NCI-H1092 treated with DMSO at 0.1 percent for 48 hours (cell line): ENCODE data around the gene INPP4B.

ENCODE experiments used
- DNase-seq: peaks from one replicate; lab custom pipeline; 2025; lab: John Stamatoyannopoulos, UW

Gene INPP4B

DNA sequence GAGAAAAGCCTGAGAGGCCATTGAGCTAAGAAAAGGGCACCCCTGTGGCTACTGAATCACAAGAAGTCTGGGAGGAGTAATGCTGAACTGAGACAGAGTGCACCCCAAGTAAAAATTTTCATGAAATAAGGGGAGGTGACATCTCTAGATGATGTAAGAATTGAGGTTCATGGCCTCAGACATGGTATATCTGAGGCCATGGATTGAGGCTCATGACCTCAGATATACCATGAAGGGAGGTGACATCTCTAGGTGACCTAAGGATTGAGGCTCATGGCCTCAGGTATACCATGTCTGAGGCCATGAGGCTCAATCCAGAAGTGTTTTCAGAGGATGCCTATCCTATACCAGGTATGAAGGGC is 560.9 kb downstream of the INPP4B start:
- no peak for DNase-seq

DNA sequence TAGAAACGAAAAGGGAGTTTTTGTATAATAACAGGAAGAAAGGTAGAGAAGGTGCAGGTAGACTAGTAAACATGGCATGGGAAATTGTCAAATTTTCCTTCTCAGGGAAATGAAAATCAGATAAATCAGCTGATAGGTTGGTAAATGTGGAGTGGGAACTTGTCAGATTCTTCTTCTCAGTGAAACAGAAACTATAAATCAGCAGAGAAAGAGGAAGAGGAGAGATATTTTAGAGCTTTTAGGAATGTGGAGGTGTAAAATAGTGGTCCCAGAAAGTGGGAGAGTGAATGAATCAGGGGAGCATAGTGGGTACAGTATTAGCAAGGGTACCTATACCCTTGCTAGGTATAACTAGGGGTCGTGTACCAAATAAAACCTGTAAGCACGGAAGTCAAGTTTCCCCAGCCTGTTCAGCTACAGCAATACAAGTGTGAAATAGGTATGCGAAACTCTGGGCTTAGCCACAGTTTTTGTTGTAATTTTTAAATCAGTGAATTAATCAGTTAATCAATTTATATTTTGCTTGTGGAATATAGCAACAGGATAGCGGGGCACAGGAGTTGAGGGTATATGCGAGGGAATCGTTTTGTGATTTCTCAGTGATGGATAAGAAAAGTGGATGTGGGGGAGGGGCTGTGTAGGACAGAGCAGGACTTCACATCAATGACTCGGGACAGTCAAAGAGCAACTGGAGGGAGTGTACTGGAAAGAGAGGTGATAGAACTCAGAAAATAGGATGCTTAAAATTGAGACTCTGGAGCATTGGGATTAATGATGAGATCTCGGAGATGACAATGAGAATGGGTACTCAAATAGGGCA is 561.5 kb downstream of the INPP4B start:
- no peak for DNase-seq

DNA sequence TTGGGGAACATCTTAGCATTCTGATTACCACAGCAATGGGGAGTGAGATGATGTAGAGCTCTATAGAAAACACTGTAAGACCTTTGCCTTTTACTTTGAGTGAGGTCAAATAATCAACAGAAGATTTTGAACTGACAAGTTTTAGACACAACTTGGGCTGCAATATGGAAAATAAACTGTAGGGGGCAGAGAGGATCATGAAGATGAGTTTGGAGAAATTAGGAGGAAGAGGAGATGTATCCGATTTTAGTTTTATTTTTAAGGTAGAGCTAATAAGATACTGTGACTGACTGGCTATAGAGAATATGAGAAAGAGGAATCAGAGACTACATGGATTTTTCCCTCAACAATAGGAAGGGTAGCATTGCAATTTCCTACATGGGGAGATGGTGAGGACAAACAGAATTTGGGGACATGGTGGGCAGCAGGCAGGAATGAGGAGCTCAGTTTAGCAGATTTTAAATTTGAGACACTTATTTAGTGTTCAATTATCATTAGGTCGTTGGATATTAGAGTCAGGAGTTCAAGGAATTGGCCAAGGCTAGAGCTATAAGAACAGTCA is 563.1 kb downstream of the INPP4B start:
- no peak for DNase-seq

DNA sequence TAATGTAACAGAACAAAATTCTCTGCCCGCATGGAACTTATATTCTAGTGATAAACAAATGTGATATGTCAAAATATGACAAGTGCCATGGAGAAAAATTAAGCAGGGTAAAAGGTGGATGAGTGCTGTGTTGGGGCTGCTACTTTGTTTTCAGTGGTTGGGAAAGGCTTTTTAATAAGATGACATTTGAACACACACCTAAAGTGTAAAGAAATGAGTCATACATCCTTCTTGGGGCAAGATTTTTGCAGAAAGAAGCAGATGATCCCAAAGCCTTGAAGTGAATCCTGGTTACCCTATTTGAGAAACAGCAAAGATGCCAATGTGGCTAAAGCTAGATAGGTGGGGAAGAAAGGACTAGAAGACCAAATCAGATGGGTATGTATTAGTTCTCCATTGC is 564.1 kb downstream of the INPP4B start:
- no peak for DNase-seq

DNA sequence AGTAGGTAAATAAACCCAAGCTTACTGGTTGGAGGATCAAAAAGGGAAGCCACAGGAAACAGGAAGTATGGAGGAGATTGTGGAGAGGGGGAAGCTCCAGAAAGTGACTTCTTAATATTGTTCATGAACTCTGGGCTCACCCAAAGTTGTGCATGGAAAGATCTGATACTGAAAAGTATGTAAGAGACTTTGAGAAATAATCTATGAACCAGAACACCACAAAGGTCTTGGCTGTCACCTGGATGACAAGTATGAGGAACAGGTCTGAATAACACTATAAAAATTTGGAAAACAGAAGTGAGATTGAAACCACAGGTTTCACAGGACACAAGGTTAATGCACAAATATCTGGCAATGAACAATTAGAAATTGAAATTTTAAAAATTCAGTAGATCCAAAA is 567.4 kb downstream of the INPP4B start:
- no peak for DNase-seq

DNA sequence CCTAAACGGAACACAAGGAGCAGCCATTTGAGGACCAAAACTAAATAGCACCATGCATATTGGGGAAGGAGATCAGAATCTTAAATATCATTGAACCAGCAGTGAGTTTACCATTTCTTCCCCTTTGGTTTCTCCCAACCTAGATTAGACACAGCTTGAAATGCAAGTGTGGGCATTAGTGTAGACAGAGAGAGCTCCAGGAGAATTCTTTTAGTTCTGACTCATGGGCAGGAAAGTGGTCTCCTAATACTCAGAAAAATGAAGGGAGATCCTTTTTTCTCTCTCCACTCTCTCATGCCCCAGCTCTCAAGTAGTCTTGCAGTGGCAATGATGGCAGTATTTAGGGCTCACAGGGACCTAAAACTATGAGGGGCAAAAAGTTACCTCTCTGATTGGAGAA is 567.9 kb downstream of the INPP4B start:
- no peak for DNase-seq

DNA sequence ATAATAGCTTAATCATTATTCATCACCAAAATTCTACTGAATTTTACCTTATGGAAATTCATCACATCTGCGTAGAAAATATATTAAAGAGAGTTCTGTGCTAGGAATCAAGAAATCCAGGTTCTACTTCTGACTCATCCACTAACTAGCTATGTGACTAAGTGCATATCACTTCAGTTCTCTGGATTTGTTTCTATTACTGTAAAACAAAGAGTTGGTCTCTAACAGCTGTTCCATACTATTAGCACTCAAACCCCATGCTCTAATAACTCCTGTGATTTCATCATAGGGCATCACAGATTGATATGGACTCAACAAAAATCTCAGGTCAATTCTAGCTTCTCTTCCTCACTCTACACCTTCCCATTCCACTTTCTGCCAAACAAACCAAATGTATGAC is 572.0 kb downstream of the INPP4B start:
- DNase-seq: no peak

DNA sequence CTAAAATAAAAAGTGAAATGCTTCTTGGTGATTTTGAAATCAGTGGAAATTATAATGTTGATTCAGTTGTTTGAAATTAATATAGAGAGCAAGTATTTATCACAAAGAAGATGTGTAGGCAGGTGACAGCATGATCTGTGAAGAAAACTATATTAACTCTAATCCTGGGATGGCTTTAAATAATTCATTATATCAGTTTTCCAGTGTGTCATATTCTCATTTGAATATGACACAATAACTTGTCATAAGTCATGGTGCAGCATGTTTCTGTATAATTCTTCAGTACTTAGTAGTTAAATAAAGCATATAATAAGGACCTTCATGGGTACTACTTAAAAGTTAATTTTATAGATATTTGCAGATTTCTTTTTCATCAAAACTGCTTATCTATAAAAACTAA is 573.6 kb downstream of the INPP4B start:
- no peak for DNase-seq

DNA sequence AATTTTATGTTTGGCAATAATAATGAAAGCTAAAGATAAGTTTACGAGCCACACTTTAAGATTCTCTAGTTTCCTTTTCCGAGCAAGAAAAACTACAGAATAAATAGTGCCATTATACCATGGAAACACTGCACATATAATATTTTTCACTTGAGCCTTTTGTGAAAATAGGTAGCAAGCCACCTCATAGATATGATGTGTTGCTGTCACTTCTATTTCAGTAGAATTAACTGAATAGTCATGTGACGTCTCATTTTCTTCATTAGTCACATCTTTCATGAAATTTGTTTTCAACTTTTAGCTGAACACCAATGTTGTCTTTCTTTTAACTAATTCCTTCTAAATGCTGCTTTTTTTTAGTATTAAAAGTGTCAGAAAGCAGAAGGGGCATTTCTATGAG is 574.3 kb downstream of the INPP4B start:
- no peak for DNase-seq

DNA sequence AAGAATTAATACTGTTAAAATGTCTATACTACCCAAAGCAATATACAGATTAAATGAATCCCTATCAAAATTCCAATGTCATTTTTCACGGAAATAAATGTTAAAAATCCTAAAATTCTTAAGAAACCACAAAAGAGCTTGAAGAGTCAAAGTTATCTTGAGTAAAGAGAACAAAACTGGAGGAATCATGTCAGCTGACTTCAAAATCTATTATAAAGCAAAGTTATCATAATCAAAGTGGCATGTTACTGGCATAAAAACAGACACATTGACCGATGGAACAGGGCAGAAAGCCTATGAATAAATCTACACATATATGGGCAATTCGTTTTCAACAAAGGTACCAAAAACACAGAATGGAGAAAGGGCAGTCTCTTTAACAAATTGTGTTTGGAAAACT is 579.0 kb downstream of the INPP4B start:
- no peak for DNase-seq

DNA sequence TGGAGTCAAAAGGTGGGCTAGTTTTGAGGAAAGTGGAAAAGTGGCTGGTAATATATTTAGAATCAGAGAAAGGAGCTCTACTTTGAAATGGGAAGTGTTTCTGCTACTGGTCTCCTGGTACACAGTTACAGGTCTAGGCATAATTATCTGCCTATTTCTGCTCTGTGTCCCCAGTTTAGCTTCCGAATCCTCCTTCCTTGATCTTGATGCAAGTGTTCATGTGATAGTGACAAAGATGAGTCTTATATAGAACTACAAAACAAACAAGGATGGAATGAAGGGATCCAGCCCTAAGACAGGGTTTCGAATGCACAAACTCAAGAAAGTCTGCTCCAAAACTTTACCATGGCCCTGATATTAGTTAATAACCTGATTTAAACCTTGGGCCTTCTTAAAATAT is 580.2 kb downstream of the INPP4B start:
- DNase-seq: no peak

DNA sequence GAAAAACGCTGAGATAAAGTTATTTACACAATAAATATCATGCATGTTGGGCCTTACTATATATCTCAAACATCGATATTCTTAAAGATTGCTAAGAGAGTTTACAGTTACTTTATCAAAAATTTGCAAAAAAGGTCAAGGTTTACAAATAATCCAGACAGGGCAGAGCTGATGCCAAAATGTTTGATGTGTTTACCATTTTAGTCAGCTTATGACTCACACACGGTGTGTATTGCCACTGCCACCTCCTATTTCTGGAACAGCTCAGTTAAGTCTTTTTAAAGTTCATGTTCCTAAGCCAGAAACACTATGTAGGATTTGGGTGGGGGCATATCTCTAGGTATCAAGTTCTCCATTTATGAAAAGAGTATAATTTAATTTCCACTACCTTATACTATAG is 580.6 kb downstream of the INPP4B start:
- DNase-seq: no peak

DNA sequence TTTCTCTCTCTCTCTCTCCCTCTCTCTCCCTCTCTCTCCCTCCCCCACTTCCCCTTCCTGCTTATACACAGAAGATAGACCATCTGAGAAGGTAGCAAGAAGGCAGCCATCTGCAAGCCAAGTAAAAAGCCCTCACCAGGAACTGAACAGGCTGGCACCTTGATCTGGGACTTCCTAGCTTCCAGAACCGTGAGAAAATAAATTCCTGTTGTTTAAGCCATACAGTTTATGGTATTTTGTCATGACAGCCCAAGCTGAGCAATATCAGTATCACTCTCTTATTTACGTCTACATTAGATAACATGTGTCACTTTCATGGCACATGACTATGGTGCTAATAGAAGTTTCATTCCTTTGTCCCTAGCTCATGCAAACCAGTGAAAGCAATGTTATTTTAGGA is 581.1 kb downstream of the INPP4B start:
- no peak for DNase-seq

DNA sequence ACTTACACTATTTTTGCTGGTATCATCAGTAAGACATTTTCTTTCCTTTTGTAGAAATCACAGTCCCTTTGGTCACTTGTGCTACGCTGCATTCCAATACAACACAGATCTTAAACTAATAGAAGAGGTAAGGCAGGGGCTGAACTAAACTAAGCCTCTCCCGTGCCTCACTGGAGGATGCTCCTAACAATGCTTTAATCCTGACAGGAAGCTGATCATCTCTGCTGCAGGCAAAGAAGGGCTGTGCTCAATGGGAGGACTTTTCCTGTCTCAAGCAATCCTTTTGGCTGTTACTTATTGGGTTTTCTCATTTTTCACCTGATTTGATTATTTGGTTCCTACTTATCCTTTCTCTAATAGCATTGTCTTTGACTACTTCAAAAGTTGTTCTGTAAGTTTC is 583.1 kb downstream of the INPP4B start:
- no peak for DNase-seq

DNA sequence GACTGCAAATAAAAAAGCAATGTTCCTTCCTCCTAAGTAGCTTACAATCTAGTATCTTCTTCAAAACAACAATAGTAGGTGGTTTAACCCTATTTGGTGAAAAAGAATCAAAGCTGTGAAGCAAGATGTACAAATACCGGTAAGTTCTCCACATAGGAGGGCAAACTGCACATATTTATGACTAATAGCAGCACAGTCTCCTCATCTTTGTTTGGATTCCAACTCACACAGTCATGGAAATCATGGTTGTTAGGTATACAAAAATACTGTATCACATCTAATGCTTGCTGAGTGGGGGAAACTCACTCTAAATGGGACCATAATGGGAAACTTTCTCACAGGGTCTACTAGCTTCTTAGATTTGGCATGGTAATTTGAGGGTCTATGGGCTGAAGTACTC is 597.2 kb downstream of the INPP4B start:
- DNase-seq: no peak

DNA sequence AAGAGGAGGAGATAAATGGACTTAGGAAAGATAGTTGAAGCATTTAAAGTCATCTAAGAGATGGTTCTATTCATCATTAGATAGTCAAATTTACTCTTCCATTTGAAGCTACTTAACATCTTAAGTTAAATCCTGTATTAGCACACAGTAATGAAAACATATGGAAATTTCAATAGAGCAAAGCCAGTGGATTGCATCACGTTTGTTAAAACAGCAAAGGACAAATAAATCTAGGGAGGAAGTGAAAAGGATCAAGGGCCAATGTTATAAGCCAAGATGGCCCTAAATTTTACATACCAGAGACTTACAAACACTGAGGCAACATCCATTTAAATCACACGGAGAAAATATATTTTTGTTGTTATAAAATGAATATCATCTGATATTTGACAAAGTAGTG is 602.8 kb downstream of the INPP4B start:
- no peak for DNase-seq

DNA sequence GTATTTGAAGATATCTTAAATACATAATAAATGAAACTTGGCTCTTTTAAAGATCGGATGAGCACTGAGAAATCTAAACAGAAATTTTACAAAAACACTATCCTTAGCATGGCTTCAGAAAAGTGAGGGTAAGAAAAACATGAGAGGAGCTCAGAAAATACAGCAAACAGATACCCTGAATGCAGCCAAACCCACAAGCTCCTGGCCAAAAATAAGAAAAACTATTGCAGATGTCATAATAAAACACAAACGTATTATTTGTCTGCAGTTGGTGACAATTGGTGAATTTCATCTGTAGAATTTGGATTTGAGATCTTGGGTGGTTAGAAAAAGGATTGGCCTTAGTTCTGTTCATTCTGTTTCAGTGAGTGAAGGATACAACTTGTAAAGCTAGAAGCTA is 603.9 kb downstream of the INPP4B start:
- DNase-seq: no peak

DNA sequence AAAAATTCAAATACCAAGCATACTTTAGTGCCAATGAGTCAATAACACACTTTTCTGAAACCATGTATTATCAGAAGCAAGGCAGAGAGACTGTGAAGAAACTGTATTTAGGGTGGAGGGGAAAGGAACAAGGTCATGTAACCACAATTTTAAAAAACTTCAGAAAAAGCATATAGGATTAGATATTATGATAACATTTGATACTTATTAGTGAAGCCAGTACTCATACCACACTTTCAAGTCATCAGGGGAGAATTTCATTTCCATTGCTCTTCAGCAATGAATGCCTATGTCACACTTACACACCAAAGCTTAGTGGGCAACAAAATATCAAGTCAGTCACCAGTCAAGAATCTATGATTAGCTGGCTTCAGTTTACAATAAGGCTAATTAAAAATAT is 607.5 kb downstream of the INPP4B start:
- no peak for DNase-seq

DNA sequence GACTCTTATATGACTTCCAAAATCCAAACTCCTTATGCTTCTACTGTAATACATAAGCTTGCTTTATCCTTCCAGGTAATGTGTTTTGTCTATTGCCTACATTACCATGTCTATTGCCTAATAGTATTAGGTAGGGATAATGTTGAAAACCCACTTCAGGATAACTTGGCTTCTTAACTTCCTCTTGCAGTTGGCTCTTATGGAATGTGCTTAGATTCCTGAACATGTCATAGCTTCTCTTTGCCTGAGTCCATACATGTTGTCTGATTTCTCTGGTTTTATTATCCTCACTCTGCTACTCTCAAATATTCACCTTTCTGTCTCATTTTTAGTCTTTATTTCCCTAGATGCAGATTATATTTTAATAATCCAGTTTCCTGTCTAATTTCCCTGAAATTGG is 609.8 kb downstream of the INPP4B start:
- no peak for DNase-seq

DNA sequence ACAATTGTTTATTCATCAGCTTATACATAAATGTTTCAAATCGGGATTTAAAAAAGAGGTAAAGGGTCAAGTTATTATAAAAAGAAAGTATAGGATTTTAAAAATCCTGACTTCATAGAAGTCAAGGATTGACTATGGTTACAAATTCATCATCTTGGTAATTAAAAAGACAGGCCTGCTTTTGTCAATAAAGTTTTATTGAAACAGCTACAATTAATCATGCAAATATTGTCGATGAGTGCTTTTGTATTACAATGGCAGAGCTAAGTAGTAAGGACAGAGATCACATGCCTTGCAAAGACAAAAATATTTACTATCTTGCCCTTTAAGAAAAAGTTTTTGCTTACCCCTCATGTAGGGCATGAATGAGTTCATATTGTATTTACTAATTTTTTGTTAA is 614.3 kb downstream of the INPP4B start:
- DNase-seq: no peak

DNA sequence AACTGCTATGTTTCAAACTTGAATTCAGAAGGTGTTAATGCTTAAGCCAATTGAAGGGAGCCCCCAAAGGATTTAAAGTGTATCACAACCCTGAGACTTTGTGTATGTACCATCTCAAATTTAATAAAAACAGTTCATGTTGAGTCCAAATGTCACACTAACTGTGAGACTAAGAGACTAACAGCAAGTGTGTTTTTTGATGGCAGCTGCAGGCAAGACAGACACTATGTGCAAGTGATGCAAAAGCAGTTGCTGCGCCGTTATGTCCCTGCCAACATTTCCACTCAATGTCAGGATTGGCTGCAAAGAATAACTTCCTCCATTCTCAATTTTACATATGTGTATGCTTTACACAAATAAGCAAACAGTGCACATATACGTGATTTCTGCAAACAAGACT is 615.1 kb downstream of the INPP4B start:
- DNase-seq: no peak

DNA sequence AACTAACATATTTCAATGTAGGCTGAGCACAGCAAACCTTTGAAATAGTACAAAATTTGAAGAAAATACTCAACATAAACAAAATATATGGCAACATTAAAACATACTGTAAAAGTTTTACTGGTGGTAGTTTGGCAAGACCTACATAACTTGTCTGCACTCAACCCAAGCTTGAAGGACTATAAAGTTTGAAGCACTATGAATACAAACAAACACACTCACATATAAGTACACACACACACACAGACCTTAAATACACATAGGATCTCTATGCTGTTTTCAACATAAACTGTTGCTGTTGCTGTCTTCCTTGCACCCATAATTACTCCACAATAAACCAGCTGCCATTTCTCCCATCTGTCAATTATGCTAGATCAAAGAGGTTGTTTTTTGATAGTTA is 620.1 kb downstream of the INPP4B start:
- no peak for DNase-seq

DNA sequence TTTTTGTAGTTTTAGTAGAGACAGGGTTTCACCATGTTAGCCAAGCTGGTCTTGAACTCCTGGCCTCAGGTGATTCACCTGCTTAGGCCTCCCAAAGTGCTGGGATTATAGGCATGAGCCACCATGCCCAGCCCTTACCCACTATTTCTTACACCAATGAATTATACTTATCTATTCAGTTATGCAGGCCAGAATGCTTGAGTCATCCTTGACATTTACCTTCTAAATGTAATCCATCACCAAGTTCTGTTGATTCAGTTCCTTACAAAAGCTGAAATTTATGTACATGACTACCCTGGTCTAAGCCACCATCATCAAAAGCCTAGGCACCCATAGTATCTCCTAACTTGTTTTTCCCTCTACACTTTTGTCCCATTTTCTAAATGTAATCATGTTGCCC is 624.0 kb downstream of the INPP4B start:
- DNase-seq: no peak

DNA sequence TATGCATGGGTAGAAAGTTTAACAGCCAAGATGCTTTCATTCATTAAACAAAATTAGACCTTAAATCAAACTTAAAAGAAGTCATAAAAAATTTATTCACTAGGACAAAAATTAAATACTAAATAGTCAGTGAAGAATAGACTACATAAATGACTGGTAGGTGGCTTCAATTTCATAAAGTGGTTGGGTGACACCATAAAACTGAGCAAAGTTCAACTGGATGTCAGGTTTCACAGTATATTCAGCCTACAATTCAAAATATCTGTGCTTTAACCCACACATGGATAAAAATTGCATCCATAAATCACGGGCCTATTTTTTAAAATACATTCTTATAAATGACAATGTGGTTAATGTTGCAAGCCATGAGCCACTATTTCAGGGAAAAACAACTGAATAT is 627.4 kb downstream of the INPP4B start:
- DNase-seq: no peak
